Hematopoietic multipotent progenitor cell treated with erythropoietin and hydrocortisone succinate and interleukin-3 and kit ligand, for 15 days (in vitro differentiated cells): ENCODE data around the gene WDR62.

Experiments
- DNase-seq: peaks from one replicate; pipeline ENCODE4 v3.0.0-alpha.2; 2015; ENCODE audit warnings: low spot score

Gene WDR62

GRCh38 chr19:36141039-36141927, 86.6 kb downstream of the WDR62 start:
- peak; percentile 87 for DNase-seq

GRCh38 chr19:36142046-36142445, 87.3 kb downstream of the WDR62 start:
- no peak for DNase-seq

- DNase-seq, result no peak
Measured at GRCh38 chr19:36142496-36142895, 87.8 kb downstream of the WDR62 start.

GRCh38 chr19:36144624-36145023, 89.9 kb downstream of the WDR62 start:
- no peak for DNase-seq

GRCh38 chr19:36149673-36150406, 95.1 kb downstream of the WDR62 start:
- DNase-seq, result no peak

- DNase-seq, result no peak
Measured at GRCh38 chr19:36150586-36150985, 95.9 kb downstream of the WDR62 start.

GRCh38 chr19:36151144-36152018, 96.7 kb downstream of the WDR62 start:
- DNase-seq, result no peak

GRCh38 chr19:36152019-36152351, 97.3 kb downstream of the WDR62 start:
- no peak for DNase-seq

- no peak for DNase-seq
Measured at GRCh38 chr19:36152352-36153091, 97.8 kb downstream of the WDR62 start, which contains the start of gene COX7A1. TSS of gene COX7A1 (minus strand) at chr19:36152447. CDS start at chr19:36152407, 40 bp downstream.

GRCh38 chr19:36153126-36153525, 98.4 kb downstream of the WDR62 start:
- no peak for DNase-seq
